Astrocyte (in vitro differentiated cells and primary cell): ENCODE data around the gene CARS1.

Experiments used
- CTCF ChIP-seq: IDR thresholded peaks from 2 replicates; pipeline ENCODE4 v1.5.1; 2011; ENCODE audit warnings: low read depth, mild to moderate bottlenecking, inconsistent platforms, low read length, moderate library complexity; ENCODE audit not compliant: insufficient read depth
- EZH2 ChIP-seq: IDR thresholded peaks from 2 replicates; pipeline ENCODE4 v1.6.1; 2012; ENCODE audit warnings: mild to moderate bottlenecking, low read length, inconsistent platforms; ENCODE audit not compliant: insufficient read depth

GRCh38 chr11:2991452-2992233 is 65.6 kb downstream of the CARS1 start:
- TF ChIP-seq CTCF: no peak
- no peak for TF ChIP-seq EZH2
